NCI-H446 treated with DMSO at 0.1 percent for 48 hours (cell line): ENCODE measurements around the gene FAF2.
"Not testable (repeated sequence)": the region's sequence is repeated elsewhere in the genome, so short reads cannot be mapped to it uniquely, and the experiment has no call there.

ENCODE experiments used
- DNase-seq: peaks from one replicate; lab custom pipeline; 2025; lab: John Stamatoyannopoulos, UW

Gene FAF2, protein sequence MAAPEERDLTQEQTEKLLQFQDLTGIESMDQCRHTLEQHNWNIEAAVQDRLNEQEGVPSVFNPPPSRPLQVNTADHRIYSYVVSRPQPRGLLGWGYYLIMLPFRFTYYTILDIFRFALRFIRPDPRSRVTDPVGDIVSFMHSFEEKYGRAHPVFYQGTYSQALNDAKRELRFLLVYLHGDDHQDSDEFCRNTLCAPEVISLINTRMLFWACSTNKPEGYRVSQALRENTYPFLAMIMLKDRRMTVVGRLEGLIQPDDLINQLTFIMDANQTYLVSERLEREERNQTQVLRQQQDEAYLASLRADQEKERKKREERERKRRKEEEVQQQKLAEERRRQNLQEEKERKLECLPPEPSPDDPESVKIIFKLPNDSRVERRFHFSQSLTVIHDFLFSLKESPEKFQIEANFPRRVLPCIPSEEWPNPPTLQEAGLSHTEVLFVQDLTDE

DNA sequence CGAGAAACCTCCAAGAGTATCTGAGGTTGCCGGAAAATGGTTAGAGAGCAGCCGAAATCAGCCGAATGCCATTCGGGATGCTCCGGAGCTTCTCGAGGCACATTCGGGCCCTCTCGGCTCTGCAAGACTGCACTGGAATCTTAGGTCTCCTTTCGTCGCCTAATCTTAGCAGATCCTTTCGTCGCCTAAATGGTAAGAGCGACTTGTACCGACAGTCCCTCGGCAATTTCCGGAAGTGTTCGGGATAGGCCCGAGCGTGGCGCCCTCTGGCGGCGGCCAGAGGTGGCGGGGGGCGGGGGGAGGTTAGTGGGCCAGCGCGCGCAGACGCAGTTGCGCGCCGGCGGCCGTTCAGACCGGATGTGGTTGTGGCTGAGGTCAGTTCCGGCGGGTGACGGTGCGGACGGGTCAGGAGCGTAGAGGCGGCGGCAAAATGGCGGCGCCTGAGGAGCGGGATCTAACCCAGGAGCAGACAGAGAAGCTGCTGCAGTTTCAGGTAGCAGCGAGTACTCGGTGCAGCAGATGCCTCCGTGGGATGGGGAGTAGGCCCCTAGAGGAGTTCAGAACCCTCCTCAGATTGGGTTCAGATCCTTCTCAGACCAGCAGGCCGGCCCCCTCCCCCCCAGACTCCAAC, at the start of gene FAF2:
Gene FAF2, plus strand, starts transcription at position 408 of the 631 bp plus-strand sequence. Its CDS starts 23 bp downstream, at position 431.
- peak; percentile 95 for DNase-seq

DNA sequence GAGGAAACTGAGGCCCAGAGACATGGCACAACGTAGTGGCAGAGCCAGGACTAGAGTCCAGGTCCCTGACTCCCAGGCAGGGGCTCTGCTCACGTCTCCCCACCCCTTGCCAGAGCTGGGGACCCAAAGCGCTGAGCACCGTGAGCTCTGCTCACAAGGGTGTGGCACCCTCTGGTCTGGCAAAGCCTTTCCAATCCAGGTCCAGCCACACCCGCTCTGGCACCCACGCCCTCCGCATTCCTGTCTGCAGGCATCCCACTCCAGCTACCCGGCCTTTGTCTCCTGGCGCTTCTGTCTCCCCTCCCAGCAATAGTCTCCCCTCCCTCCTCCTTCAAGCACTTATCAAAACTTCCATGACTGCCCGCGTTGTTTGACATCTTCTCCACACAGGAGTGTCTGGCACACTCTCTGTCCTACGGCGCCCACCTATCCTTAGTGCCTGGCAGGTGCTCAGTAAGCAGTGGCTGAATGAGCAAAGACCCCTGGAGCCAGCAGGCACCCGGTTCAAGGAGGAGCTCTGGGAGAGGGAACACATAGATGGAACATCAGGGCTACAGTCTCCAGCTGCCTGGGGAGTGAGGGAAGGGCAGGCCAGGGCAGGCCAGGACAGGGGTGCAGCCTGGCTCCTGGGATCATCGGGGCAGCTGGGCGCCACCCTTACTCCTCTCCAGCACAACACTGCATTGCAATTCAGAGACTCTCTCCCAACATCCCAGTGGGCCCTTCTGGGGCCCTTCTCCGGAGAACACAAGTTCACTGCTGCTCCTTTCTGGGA, 47.6 kb upstream of the FAF2 start:
- DNase-seq = no peak

DNA sequence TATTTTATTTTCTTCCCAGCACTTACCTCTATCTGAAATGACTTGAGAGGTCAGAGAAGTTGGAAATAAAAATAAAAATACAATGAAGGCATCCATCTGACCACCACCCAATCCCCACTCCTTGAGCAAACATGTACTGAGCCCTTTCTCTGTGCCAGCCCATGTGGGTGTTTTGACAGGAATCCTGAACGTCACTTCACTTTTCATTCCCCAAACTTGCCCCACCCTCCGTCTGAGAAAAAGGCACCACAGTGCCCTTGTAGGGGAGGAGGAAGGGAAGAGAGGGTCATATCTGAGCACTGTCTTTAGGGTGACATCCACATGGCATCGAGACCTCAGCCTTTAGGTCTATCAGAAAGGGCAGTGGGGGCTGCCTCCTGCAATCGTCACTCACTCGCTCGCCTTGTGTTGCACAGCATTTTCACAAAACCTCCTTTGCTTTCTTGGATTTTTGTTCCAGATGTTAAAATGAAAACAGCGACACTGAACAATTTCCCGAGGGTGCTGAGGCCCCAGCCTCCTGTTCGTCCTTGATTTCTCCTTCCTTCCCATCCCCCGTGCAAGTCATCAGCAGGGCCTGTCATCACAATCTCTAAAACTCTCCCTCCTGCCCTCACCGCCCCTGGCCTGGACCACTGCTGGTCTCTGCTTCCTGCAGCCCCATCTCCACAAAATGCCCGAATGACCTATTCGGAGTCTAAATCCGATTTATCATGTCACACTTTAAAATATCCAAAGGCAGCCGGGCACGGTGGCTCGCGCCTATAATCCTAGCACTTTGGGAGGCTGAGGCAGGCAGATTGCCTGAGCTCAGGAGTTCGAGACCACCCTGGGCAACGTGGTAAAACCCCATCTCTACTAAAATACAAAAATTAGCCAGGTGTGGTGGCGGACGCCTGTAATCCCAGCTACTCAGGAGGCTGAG, 46.6 kb upstream of the FAF2 start:
- no peak for DNase-seq

DNA sequence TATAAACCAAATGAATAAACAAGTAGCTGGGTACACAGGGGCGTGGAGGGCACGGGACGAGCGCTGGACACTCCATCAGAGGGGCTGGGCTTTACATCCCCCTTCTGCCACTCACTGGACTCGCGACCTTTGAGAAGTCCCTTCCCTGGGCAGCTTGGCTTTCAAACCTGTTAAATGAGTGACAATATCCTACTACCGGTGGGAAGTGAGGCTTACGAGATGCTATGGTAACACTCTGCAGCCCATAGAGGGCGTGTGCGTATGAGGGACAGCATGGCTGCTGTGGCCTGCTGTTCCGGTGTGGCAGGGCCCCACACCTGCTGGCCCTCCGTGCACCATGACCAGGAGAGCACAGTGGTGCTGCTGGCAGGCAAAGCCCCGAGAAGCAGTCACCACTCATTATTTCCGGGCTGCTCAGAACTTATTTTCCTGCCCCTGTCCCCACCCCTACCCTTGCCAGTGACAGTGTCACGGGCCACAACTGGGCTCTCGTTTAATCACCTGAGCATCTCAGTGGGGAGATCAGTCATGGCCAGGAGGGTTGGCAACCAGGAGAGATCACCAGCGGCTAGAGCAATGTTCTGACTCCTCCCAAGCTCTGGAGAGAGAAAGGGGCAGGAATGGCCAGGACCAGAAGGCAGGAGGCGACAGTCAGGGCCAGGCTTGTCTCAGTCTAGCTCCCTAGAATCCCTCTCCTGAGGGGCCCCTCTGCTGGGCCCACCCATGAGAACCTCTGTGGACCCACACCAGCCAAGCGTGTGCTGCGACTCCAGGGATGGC, 42.3 kb upstream of the FAF2 start:
- no peak for DNase-seq

DNA sequence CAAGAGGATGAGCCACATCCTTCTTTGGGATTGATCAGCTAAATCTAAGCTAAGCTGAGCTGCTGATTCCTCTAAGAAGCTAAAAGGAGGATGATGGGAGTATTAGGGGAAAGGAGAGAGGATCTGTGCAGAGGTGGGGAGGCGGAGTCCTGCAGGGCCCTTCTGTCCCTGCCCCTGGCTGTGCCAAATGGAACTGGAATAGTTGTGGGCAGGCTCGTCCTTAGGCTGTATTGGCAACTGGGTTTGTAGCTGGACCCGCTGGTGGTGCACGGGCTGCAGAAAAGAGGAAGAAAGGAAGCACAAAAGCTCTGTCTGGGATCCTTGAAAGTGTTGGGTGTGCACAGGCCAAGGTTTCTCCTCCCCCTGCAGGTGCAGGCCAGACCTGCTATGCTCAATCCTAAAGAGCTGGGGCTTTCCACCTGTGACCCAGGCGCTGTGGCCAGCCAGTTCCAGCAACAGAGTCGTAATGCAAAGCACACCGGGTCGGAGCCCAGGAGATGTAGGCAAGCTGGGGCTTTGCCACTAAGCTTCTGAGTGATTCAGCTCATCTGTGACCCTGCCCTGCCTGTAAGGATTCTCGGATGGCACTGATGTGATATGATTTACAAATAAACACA, 41.6 kb upstream of the FAF2 start:
- no peak for DNase-seq

DNA sequence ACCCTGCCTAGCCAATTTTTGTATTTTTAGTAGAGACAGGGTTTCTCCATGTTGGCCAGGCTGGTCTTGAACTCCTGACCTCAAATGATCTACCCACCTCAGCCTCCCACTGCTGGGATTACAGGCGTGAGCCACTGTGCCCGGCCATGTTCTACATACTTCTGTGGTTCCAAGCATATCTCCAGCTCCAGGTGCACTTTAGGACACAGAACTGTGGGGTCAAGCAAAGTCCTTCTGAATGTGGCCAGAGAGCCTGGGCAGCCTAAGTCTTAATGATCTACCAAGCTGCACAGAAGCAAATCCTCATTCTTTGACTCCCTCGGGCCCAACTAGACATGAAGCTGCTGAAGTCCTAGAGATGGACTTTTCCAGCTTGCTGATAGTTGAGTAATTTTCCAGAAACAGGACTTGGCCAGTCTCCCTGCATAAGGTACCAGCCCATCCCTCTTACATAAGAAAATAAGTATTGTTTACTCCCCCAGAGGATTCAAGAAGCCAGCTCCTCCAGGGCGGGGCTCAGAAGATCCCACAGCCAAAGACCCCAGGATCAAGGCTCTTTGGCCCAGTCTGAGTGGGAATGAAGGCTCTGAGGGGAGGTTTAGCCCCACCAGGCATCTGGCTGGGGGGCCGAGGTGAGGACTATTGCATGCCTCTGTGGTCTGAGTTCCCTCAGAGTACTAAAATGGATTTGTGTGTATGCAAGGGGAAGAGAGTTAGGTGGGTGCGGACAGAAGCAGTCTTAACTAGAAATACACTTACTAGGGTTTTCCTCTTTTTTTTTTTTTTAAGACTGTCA, 40.5 kb upstream of the FAF2 start:
- DNase-seq = no peak

DNA sequence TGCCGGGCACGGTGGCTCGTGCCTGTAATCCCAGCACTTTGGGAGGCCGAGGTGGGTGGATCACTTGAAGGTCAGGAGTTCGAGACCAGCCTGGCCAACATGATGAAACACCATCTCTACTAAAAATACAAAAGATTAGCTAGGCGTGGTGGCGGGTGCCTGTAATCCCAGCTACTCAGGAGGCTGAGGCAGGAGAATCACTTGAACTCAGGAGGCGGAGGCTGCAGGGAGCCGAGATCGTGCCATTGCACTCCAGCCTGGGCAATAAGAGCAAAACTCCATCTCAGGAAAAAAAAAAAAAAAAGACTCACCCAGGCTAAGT, 40.0 kb upstream of the FAF2 start:
- not testable (repeated sequence) for DNase-seq

DNA sequence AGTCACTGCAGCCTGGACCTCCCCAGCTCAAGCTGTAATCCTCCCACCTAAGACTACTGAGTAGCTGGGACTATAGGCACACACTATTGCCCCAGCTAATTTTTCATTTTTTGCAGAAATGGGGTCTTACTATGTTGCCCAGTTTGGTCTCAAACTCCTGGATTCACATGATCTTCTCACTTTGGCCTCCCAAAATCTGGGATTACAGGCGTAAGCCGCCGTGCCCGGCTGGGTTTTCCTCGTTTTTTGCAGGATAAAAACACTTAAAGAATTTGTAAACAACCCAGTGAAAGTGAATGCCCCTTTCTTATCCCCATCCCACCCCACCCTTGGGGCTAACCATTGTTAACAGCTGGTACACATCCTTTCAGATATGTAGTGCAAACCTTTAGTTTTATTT, 39.6 kb upstream of the FAF2 start:
- DNase-seq = no peak

DNA sequence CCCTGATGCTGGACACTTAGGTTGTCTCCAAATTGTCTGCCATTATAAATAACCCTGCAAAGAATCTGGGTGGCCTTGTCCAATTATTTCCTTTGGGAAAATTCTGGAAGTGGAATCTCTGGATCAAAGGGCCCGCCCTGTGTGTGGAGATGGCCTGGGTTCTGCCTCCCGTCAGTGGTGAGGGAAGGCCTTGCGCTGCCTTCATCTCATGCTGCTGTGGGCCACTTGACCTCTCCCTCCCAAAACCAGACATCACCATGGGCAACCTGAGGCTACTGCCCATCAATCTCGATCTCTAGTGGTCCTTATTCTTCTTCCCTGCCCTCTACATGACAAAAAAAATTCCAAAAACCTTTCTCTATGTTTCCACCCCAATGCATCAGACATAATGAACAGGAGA, 38.4 kb upstream of the FAF2 start:
- DNase-seq = no peak

DNA sequence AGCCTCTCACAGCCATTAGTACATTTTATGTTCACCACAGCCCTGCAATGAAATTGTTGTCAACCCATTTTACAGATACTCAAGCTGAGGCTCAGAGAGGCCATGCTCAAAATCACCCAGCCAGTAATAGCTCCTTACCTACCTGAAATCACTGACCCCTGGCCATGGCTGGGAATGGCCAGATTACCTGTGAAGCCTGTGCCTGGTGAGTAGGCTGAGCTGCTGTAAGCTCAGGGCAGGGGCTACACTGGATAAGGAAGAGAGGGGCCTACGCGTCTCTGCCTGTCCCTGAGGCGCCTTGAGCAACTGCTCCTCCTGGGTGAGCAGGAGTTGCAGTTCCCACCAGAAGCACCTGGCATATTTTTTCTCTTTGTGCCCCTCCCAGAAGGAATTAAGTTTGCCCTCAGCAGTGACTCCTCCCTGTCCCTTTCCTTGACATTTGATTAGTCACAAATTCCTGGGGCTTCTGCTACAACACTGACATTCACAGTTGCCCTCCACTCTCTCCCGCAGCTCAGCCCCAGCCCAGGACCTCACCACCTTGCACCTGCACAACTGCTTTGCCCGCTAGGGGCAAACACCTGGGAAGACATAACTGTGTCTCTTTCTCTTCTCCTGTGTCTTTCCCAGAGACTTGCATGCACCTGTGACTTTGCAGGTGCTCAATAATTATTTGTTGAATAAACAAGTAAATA, 37.6 kb upstream of the FAF2 start:
- DNase-seq = no peak

DNA sequence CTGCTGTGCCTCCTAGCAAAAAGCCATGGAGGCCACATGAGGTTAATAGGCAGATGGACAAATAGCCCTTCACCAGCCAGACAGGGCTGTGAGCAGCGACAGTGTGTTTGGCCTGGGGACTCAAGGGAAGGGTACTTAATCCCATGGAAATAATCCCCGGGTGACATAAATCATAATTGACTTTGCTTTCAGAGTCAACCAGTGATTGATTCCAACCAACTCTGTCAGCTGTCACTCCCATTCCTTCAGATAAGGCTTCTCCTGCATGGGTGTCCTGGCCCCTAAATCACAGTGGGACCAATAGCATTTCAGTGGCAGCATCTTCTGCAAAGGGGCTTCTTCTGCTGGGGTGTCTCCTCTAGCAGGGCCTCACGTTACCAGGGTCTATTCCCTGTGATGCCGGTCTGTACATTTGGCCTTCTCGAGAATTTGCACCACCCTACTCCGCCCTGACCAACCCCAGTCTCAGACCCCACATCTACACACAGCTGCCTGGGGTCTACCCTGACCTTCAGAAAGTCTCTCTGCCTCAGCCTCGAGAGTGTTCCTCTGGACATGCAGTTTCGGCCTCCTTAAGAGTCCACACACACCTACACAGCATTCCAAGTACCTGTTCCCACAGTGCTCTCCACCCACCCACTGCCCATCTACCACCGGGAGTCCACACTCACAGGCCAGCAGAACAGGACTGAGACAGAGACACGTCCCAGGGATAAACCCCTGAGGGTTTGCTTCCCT, 35.5 kb upstream of the FAF2 start:
- no peak for DNase-seq

DNA sequence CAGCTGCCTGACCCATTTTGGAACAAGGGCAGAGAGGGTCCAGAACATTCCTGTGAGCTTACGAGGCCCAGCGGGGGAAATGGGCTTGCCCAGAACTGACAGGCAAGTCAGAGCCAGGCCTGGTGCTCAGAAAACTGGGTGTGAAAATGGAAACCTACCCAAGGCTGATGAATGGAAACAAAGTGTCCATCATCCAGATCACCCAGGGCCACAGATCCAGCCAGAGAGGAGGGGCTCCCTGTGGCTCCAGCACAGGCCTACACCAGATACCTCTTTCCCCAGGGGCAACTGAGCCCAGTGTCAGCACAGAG, 35.0 kb upstream of the FAF2 start:
- no peak for DNase-seq

DNA sequence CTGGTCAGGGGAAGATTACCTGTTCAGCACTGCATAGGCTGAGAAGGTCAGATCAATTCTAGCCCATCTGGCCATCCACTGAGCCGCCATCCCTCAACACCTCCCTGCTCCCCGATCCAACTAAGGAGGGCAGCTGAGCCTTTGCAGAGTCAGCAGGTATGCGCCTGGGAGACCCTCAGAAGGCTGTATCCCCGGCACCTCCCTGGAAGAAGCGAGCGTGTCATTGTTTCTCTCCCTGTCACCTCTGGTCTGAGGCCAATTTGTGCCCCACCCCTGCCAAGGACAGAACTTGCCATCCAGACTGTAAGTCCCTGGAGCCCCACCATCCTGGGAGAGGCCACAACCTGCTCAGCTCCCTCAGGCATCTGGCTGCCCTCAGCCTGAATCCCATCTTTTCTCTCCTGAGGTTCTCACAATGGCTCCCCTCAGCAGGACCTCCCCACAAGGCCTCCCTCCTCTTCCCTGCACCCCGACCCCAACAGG, 34.4 kb upstream of the FAF2 start:
- DNase-seq = no peak

DNA sequence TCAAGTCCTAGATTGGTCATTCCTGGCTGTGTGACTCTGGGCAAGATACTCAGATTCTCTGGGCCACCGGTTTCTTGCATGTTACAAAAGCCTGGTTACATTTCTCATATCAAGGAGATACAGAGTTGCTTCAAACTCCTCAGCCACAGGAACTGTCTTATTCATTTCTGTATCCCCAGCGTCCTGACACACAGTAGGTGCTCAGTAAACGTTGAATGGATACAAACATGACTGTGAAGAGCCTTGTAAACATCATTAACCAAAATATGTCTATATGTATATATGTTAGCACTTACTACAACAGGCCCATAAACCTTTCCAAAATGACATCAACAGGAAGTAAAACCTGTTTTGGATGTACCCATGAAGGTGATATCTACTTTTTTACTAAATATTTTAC, 33.5 kb upstream of the FAF2 start:
- no peak for DNase-seq

DNA sequence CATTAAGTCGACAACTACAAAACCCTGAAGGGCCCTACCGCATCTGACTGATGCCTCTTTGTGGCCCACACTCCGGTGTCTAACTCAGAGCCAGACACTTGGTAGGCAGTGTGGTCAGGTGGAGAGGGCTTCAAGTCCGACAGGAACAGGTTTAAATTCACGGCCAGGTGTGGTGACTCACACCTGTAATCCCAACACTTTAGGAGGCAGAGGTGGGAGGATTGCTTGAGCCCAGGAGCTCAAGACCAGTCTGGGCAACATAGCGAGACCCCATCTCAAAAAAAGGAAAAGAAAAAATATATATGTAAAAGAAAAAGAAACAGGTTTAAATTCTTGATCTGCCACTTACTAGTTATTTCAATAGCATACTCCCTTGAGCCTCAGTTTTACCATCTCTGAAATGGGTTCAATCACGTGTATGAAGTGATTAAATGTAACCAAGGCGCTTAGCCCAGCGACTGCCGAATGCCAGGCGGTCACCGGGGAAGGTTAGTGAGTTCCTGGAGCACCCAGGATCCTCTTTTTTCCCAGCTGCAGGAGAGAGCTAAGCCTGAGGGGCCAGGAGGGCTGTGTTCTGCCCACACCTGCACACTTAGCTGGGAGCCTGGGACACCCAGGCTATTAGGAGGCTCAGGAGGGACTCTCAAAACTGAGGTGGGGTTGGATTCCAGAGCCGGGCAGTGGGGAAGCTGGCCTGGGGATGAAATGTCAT, 32.8 kb upstream of the FAF2 start:
- DNase-seq = no peak

DNA sequence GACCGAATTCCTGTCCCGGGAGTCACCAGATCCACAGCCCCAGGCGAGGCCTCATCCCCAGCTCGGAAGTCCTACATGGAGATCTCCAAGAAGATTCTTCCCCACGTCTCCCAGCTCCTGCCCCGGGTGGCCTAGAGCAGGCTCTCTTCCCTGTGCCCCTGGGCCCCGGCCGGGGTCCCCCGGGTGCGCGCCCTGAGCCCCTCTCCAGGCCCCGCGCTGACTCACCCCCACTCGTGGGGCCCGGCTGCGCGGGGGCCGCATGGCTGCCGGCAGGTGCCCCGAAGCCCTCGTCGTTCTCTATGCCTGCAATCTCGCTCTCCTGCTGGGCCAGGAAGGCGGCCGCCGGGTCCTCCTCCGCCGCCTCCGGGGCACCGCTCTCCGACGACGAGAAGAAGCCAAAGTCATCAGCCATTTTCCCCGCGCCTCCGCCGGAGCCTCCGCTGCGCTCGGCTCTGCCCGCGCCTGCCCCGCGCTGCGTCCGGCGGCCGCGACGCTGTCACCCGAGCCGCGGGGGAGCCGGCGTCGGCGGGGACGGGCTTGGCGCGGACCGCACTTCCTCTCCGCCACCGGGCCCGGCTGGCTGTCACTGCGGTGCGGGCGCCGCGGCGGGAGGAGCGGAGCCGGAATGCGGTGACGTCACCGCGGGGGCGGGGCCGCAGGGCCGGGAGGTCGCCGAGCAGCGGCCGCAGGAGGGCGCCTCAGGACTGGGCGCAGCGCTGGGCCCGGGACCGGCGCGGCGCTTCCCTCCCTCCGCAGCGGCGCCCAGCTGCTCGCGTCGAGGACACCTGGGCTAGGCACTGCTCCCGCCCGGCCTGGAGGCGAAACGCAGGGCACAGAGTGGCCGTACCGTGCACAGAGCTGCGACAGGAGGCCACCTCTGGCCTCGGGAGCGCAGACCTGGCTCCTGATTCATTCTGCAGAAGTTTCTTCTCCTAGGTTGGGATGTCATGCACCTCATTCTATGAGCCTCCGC, 31.9 kb upstream of the FAF2 start, which contains the start of gene CLTB:
Gene CLTB, minus strand, starts transcription at position 588 of the 973 bp plus-strand sequence. Its CDS starts 176 bp downstream, at position 412.
- DNase-seq = peak; percentile 46
